GM12878 (cell line): ENCODE measurements around the gene CHMP4B. TPM values are rescaled to one million over a fixed set of nuclear protein-coding genes. Genes with fewer than 3 reads are reported as not detected.

Experiments
- ATAC-seq: fragments of 200-7000 bp; cut with Tn5 transposase; 3 replicates; pipeline ENCODE4 v1.9.1; 2020; ENCODE audit warnings: mild to moderate bottlenecking, moderate library complexity
- BruUV-seq: library from RNA; stranded (reverse); fragments of 400-500 nt; replicated peaks from 2 replicates; lab custom pipeline; 2021; lab: Mats Ljungman, UMichigan
- CTCF ChIA-PET: fragments of 300-600 bp; sonication (Branson Sonifier 250); formaldehyde crosslinking; extraction: SDS; loops from one replicate; lab custom pipeline; 2021; ENCODE audit warnings: inconsistent platforms; lab: Yijun Ruan, JAX
- POLR2A ChIA-PET: fragments of 350-600 bp; formaldehyde crosslinking; extraction: SDS; loops from one replicate; lab custom pipeline; 2021; ENCODE audit warnings: inconsistent platforms; lab: Charles Lee
- RAD21 ChIA-PET: fragments of 300-600 bp; sonication (Branson Sonifier 250); formaldehyde crosslinking; loops from one replicate; lab custom pipeline; 2023; ENCODE audit warnings: antibody characterized with exemption; ENCODE audit not compliant: unreplicated experiment; lab: Charles Lee
- SMC1A ChIA-PET: fragments of 300-600 bp; sonication (Branson Sonifier 250); formaldehyde crosslinking; loops from one replicate; lab custom pipeline; 2023; ENCODE audit not compliant: unreplicated experiment, uncharacterized antibody; lab: Charles Lee
- DNase-seq: peaks from one replicate; pipeline ENCODE4 v3.0.0-alpha.2; 2011; ENCODE audit warnings: low read depth, low spot score
- FAIRE-seq: peaks from 3 replicates; lab custom pipeline; 2011; peaks lifted over from hg19 to GRCh38; lab: Jason Lieb, UNC
- H2AFZ ChIP-seq: 2 replicates; pipeline ENCODE4 v1.6.0; 2011; ENCODE audit warnings: low read depth, low read length, control low read depth; ENCODE audit not compliant: control insufficient read depth
- H3K27ac ChIP-seq: 2 replicates; pipeline ENCODE4 v1.5.1; 2011; ENCODE audit warnings: control low read depth; ENCODE audit not compliant: control insufficient read depth, insufficient read depth
- H3K27me3 ChIP-seq, 2 experiments: replicated peaks in 1 of 2; 2 replicates each; pipeline versions ENCODE4 v1.6.0 to v1.6.1; 2011; ENCODE audit warnings: low read length in 1 of 2; ENCODE audit not compliant: control insufficient read depth in 2 of 2, insufficient read depth in 2 of 2
- H3K36me3 ChIP-seq, 2 experiments: 2 replicates each; pipeline ENCODE4 v1.5.1; 2011; ENCODE audit warnings: low read length in 1 of 2; ENCODE audit not compliant: control insufficient read depth in 2 of 2, insufficient read depth in 2 of 2
- H3K4me1 ChIP-seq: 2 replicates; pipeline ENCODE4 v1.6.1; 2011; ENCODE audit warnings: mild to moderate bottlenecking, low read length, moderate library complexity, mixed read lengths; ENCODE audit not compliant: control insufficient read depth, insufficient read depth
- H3K4me2 ChIP-seq: 2 replicates; pipeline ENCODE4 v1.6.0; 2011; ENCODE audit warnings: control low read depth; ENCODE audit not compliant: control insufficient read depth, insufficient read depth
- H3K4me3 ChIP-seq: fragments of 200-600 bp; sonication (generic); 2 replicates; pipeline ENCODE4 v1.5.1; 2016
- H3K79me2 ChIP-seq: 2 replicates; pipeline ENCODE4 v1.6.0; 2011; ENCODE audit warnings: low read length; ENCODE audit not compliant: control insufficient read depth, insufficient read depth
- H3K9ac ChIP-seq: 2 replicates; pipeline ENCODE4 v1.8.0; 2011; ENCODE audit warnings: low read length, control low read depth, mixed read lengths; ENCODE audit not compliant: control insufficient read depth, insufficient read depth
- H3K9me3 ChIP-seq: replicated peaks from 3 replicates; pipeline ENCODE4 v1.5.1; 2011; ENCODE audit warnings: mild to moderate bottlenecking, low read length; ENCODE audit not compliant: control insufficient read depth, insufficient read depth
- H4K20me1 ChIP-seq: 2 replicates; pipeline ENCODE4 v1.6.0; 2011; ENCODE audit not compliant: control insufficient read depth, insufficient read depth
- CBX3 ChIP-seq: fragments of 200-600 bp; sonication (generic); IDR thresholded peaks from 2 replicates; pipeline ENCODE4 v1.6.1; 2016; ENCODE audit warnings: low read depth, borderline replicate concordance
- CBX5 ChIP-seq: sonication (generic); IDR thresholded peaks from 2 replicates; pipeline ENCODE4 v1.6.1; 2016; ENCODE audit warnings: low read depth, moderate library complexity, mild to moderate bottlenecking, inconsistent platforms
- CHD4 ChIP-seq: fragments of 200-600 bp; sonication (generic); IDR thresholded peaks from 2 replicates; pipeline ENCODE4 v1.6.1; 2016; ENCODE audit warnings: mild to moderate bottlenecking
- CUX1 ChIP-seq: IDR thresholded peaks from 2 replicates; pipeline ENCODE4 v1.6.1; 2012; ENCODE audit warnings: improper control_type of control experiment, low read depth, low read length; ENCODE audit not compliant: insufficient replicate concordance
- NFYA ChIP-seq: IDR thresholded peaks from 2 replicates; pipeline ENCODE4 v1.6.1; 2011; ENCODE audit warnings: low read depth, mild to moderate bottlenecking, low read length, improper control_type of control experiment, borderline replicate concordance
- RFX5 ChIP-seq: IDR thresholded peaks from 2 replicates; pipeline ENCODE4 v1.6.1; 2011; ENCODE audit warnings: low read depth, low read length, improper control_type of control experiment
- YY1 ChIP-seq: IDR thresholded peaks from 2 replicates; pipeline ENCODE4 v1.6.1; 2011; ENCODE audit warnings: low read depth, mild to moderate bottlenecking, low read length
- WGBS: methylation state at CpG from one replicate; pipeline ENCODE4 v1.1.6; 2016; ENCODE audit warnings: low lambda C conversion rate; ENCODE audit not compliant: insufficient replicate concordance, insufficient coverage; ENCODE audit errors: missing lambda C conversion rate; 5-methylcytosine and 5-hydroxymethylcytosine counted together
- in situ Hi-C: fragments of 300-500 bp; cut with MboI; formaldehyde crosslinking; loops from 9 replicates; pipeline ENCODE4 v1.14.3; 2018; ENCODE audit warnings: mixed read lengths
- intact Hi-C: fragments of 100-400 bp; cut with micrococcal nuclease; formaldehyde crosslinking; loops from one replicate; pipeline ENCODE4 v1.14.2; 2022; ENCODE audit not compliant: unreplicated experiment
- polyA plus RNA-seq, 11 experiments: library from polyadenylated mRNA; depleted of rRNA in 4 of 11; unstranded in 6 of 11; stranded (reverse) in 5 of 11; fragments of >200 nt; fragmentation: Nextera tagmentation in 4 of 11; fragmentation: Illumina TruSeq in 1 of 11; extraction: Ambion mirVana in 4 of 11; extraction: Trizol in 1 of 11; gene quantifications; 1 replicate in 1 of 11; 2 replicates in 10 of 11; pipeline versions ENCODE4 v1.2.1 to v1.2.3, GENCODE V29; 2011 to 2016; ENCODE audit warnings: inconsistent platforms in 2 of 11, missing spikeins in 2 of 11, low read depth in 1 of 11
- total RNA-seq, 4 experiments: library from RNA; depleted of rRNA in 3 of 4; stranded (reverse); fragments of >200 nt in 3 of 4; fragmentation: Illumina TruSeq in 1 of 4; extraction: Trizol in 1 of 4; gene quantifications; 2 replicates each; pipeline versions ENCODE4 v1.2.1 to v1.2.3, GENCODE V29; 2013 to 2021
- TF ChIP-seq, protein P1 (sequence below): IDR thresholded peaks from 2 replicates; pipeline ENCODE4 v1.6.1; 2011; ENCODE audit warnings: borderline replicate concordance, low read depth, mild to moderate bottlenecking, moderate library complexity, low read length; ENCODE audit not compliant: insufficient read depth, poor library complexity, severe bottlenecking

CHMP4B gene
- total and polyA plus RNA-seq, 10 of the 15 experiments (the other 5 are each of a cell fraction or from before 2014, with no cell fraction given): 4.2 to 118 (median 49.6) TPM

GRCh38 chr20:33863440-33864323 is 52.5 kb downstream of the CHMP4B start:
- POLR2A ChIA-PET: no interaction called here
- SMC1A ChIA-PET: interaction anchor here (0.6 to 3.0 kb wide), 11 partner anchors 14 to 267 kb away, joined by 3 to 17 read pairs (median 3); partner anchors contain the start of gene EIF2S2
- RAD21 ChIA-PET: interaction anchor here (0.6 to 1.3 kb wide), 9 partner anchors 45 to 266 kb away, joined by 3 to 12 read pairs (median 5); no protein-coding TSS in a partner anchor
- TF ChIP-seq CUX1 (no peak), RFX5 (no peak), NFYA (no peak), CBX5 (no peak), CHD4 (no peak), YY1 (no peak), CBX3 (no peak)
- TF ChIP-seq, protein P1, sequence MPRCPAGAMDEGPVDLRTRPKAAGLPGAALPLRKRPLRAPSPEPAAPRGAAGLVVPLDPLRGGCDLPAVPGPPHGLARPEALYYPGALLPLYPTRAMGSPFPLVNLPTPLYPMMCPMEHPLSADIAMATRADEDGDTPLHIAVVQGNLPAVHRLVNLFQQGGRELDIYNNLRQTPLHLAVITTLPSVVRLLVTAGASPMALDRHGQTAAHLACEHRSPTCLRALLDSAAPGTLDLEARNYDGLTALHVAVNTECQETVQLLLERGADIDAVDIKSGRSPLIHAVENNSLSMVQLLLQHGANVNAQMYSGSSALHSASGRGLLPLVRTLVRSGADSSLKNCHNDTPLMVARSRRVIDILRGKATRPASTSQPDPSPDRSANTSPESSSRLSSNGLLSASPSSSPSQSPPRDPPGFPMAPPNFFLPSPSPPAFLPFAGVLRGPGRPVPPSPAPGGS: no peak
- TF ChIP-seq, all 136 proteins: peak for 0
- Histone ChIP-seq H3K9me3 (no peaks in the 10 kb centered on the region), H3K79me2 (no peaks in the 10 kb centered on the region), H4K20me1 (no peaks in the 10 kb centered on the region), H2AFZ (peak overlapping the region; percentile 45), H3K36me3 (no peaks in the 10 kb centered on the region), H3K27me3 (no peaks in the 10 kb centered on the region), H3K9ac (no peak overlapping the region), H3K4me2 (peak overlapping the region; percentile 57; the same call in 1 of the 2 replicates), H3K4me1 (peaks cover 28% of the 10 kb centered on the region), H3K27ac (peak overlapping the region; percentile 35), H3K4me3 (no peak overlapping the region)
- in situ Hi-C loops (loop anchor here (10.0 kb wide), 1 partner anchor 261 kb away; no protein-coding TSS in a partner anchor), intact Hi-C loops (loop anchor here (1.0 to 5.0 kb wide), 4 partner anchors 54 to 266 kb away; no protein-coding TSS in a partner anchor)
- no peak for ATAC-seq
- CTCF ChIA-PET: interaction anchor here (0.5 to 2.2 kb wide), 25 partner anchors 10 to 267 kb away, joined by 3 to 12 read pairs (median 4); partner anchors contain the start of gene EIF2S2
- no TSS peak for BruUV-seq
- WGBS: 73% methylated on average over 7 of the region's 7 CpGs
- FAIRE-seq: no peak
- no peak for DNase-seq
